NCI-H774 (cell line): Measurements from ENCODE around the gene PAK6.

Source experiments
- DNase-seq: peaks from one replicate; lab custom pipeline; 2025; lab: John Stamatoyannopoulos, UW

PAK6 gene

GRCh38 chr15:40277471-40277870 is 38.6 kb downstream of the PAK6 start:
- DNase-seq: no peak

- no peak for DNase-seq
Measured at GRCh38 chr15:40278026-40278425, 39.2 kb downstream of the PAK6 start.

GRCh38 chr15:40279437-40280141 is 40.7 kb downstream of the PAK6 start:
- peak; percentile 54 for DNase-seq

GRCh38 chr15:40280260-40281056 is 41.6 kb downstream of the PAK6 start:
- no peak for DNase-seq

DNA sequence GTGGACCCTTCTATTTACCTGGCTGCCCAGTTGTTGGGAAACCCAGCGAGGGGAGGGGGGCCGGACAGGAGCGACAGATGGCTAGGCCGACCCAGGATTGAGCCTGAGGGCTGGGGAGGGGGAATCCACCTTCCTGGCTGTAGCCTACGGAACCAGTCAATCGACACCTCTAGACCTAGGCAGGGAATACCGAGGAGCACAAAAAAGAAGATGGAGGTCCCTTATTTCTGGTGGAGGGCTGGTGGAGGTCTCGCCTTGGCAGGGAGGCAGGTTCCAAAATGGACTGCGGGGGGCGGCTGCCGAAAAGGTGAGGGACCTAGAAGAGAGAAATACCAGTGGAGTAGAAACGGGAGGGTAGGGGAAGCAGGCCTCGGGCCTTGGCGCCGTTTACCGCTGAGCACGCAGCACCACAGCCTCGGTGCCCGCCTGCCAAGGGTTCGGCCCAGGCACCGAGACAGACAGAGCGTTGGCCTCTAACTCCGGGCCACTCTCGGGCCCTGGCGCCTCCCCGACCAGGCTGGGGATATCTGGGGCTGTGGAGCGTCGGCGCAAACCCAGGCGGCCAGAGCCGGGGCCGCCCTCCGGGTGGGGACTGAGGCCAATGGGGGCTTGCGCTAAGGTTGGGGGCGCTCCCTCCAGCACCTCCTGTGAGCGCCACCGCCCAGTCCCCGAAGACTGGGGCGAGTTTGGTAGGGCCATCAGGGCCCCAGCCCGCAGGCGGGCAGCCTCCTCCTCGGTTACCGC is 42.4 kb downstream of the PAK6 start:
- no peak for DNase-seq

GRCh38 chr15:40281801-40282146 is 42.9 kb downstream of the PAK6 start:
- DNase-seq: no peak

GRCh38 chr15:40282147-40282868 is 43.4 kb downstream of the PAK6 start:
- peak; percentile 7 for DNase-seq

GRCh38 chr15:40282869-40283614 is 44.2 kb downstream of the PAK6 start, which contains the start of gene ANKRD63:
ANKRD63 (minus strand) TSS chr15:40283064; CDS start chr15:40282586, 478 bp downstream.
- DNase-seq: no peak

GRCh38 chr15:40283615-40284300 is 44.9 kb downstream of the PAK6 start:
- DNase-seq: no peak

DNA sequence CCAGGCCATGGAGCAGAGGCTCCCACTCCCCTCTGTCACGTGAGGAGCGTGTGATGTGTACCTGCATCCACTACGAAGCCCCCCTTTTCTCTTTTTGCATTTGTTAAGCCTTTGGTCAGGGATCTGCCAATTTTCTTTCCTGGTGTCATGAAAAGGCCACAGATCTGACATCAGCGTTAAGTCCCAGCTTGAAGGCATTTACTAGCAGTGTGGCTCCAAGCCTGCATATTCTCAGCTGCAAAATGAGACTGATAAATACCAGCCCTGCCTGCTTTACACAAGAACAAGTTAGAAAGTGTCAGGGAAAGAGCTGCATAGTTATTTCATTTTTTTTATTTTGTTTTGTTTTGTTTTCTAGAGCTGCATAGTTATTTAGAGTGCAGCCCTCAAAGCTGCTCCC is 46.3 kb downstream of the PAK6 start:
- DNase-seq: no peak

GRCh38 chr15:40285554-40286011 is 46.7 kb downstream of the PAK6 start:
- no peak for DNase-seq

DNA sequence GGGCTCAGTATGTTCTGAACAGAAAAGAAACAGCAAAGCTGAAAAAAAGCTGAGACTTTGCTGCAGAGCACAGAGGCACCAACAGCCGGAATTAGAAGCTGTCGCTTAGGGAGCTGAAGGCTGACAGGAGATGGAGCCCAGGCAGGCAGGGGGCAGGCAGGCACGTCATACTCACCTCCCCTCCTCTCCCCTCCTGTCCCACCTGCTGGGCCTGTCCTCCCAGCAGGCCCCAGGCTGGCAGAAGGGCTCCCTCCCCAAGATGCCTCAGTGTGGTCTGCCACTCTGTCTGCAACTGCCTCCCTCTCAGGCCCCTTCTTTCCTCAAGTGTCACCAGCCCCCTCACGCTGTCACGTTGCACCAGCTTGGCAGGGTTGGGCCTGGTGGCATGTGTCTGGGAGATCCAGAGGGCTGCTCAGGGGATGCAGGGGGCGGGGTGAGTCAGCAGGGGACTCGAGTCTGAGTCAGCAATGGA is 47.2 kb downstream of the PAK6 start:
- DNase-seq: no peak

DNA sequence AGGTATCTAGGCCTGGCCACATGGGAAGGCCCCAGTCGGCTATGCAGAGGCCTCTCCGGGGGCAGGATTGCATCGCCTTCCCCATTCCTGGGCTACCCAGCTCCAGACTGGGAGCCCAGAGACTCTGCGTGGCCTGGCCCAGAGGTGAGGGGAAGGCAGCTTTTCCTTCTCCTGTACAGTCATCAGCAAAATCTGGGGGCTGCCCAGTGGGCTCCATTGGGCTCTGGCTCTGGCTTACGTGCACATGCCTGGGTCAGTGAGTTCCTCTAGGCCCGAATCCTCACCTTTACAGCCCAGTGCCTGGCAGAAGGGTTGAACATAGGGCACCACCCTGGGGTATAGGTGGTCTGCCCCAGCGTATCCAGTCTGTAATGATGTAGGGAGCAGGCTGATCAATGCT is 47.9 kb downstream of the PAK6 start:
- no peak for DNase-seq

DNA sequence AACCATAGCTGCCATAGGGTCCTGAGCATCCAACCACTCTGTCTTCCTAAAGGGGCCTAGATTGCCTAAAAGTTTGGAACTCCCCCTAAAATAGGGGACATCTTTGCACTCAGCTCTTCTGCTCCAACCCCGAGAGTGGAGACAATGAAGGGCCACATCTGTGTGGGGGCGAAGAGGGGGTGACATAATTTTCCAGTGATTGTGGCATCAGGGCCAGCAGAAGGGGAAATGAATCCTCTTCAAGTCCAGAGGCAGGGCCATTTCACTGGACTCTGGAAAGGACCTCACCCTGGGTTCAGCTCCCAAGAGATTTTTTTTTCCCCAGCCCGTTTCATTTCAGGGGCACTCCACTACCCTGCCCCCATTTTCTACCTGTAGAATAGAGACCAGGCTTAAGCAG is 48.6 kb downstream of the PAK6 start:
- DNase-seq: no peak

DNA sequence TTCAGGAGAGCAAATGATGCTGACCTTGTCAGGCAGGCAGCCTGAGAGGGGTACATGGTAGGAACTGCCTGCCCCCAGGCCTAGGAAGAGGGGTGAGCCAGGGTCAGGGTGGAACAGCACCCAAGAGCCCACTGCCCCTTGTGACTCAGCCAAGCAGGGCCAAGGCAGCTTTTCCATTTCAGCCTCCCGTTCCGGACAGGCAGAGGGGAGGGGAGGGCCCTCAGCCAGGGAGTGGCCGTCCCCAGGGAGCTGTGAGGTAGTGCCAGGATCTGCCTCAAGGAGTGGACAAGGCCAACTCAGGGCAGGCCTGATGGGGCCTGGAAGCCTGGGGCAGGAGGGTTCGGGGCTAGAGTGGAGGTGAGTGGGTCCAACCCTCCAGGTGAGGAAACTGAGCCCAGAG is 49.1 kb downstream of the PAK6 start:
- DNase-seq: no peak

- peak; percentile 12 for DNase-seq
Measured at GRCh38 chr15:40289140-40289775, 50.4 kb downstream of the PAK6 start.

DNA sequence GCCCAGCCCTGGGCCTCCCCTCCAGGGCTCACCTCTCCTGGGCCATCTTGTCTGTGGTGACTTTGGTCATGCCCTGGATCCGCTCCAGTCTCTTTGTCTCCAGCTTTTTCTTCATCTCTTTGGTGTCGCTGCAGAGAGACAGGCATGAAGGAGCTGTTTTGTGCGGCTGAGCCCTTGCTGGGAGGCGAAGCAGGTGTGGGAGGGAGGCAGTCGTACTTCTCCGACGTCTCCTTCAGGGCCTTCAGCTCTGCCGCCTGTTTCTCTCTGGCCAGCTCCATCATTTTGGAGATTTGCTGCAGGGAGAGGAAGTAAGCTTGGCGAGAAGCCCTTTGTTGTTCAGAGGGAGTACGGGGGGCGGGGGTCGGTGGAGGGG is 51.7 kb downstream of the PAK6 start:
- DNase-seq: no peak

DNA sequence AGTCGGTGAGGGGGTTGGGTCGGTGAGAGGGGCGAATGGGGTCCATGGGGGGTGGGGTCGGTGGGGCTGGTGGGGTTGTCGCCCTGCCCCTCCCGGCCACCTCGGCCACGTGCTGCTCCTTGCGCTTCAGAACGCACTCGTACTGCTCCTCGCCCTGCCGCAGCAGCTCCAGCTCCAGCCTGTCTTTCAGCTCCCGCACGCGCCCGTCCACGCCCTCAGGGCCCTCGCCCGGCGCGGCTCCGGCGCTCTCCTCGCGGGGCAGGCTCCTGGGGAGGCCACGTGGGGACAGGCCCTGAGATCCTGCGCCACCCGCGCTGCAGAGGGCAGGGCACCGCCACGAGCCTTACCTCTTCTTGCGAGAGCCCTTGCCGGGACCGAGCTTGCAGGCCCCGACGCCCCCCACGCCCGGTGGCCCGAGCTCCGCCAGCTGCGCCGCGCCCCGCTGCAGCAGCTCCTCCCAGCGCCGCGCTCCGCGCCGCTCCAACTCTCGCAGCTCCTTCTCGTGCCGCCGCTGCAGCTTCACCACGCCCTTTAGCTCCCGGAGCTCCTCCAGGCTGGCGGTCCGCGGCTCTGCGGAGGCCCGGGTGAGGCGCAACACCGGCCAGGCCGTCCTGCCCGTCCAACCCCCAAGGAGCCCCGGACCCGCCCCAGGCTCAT is 52.2 kb downstream of the PAK6 start:
- peak; percentile 5 for DNase-seq

- no peak for DNase-seq
Measured at GRCh38 chr15:40292246-40292645, 53.4 kb downstream of the PAK6 start.

GRCh38 chr15:40293006-40293405 is 54.1 kb downstream of the PAK6 start:
- no peak for DNase-seq
